Omental fat pad (tissue), 4 donors: ENCODE measurements around the gene IL17RD. TPM values are rescaled to one million over a fixed set of nuclear protein-coding genes. Genes with fewer than 3 reads are reported as not detected.

Experiments used
- ATAC-seq: fragments of 150-250 bp; one replicate; pipeline ENCODE4 v1.9.1; 2016; ENCODE audit warnings: mild to moderate bottlenecking, moderate library complexity; ENCODE audit not compliant: low FRiP score
- DNase-seq: peaks from one replicate; pipeline ENCODE4 v3.0.0-alpha.2; 2019; ENCODE audit warnings: low spot score
- CTCF ChIP-seq, 3 donors: fragments of 450-650 bp; IDR thresholded peaks; one replicate each; pipeline ENCODE4 v1.5.1; 2016 to 2017; ENCODE audit warnings: antibody characterized with exemption in 3 of 3, mild to moderate bottlenecking in 3 of 3, moderate library complexity in 2 of 3
- total RNA-seq, 4 donors: library from RNA; depleted of rRNA; stranded (reverse); fragments of >200 nt; gene quantifications; one replicate each; pipeline ENCODE4 v1.1.0, GENCODE V29; 2016

IL17RD gene
- total RNA-seq, 4 donors from 2014 or later = 4.9 to 13.2 (median 6.6) TPM

DNA sequence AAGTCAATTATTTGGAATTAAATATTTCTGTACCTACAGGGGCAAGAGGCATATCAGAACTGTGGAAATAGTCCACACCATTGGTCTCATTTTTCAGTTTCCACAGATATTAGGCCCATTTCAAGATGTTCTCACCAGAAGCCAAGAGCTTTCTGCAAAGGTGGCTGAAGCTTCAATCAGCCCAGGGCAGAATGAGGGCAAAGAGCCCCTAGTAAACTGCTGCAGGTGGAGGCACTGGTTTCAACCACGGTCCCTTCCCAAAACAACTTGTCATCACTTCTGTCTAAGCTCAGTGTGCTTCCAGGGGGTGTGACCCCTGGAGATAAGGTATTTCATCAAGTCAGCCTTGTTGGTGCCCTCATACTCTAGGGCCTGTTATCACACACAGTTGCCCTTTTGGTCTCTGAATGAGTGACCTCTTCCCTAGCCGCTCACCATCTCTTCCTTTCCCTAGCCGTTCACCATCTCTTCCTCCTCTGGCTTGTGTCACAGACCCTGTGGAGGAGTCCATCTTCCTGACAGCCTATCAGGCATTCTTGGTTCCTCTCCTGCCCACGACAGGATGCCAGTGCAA lies 21.2 kb downstream of the IL17RD start:
- DNase-seq = no peak
- no peak for ATAC-seq
- no peak for TF ChIP-seq CTCF (IDR thresholded peaks at IDR 0.05)

- ATAC-seq = no peak
- TF ChIP-seq CTCF (IDR thresholded peaks at IDR 0.05) = no peak
- DNase-seq = no peak
Observed at GRCh38 chr3:57142411-57142723, 22.8 kb downstream of the IL17RD start.

GRCh38 chr3:57141719-57142410 lies 23.3 kb downstream of the IL17RD start:
- ATAC-seq = no peak
- no peak for DNase-seq
- TF ChIP-seq CTCF (IDR thresholded peaks at IDR 0.05) = no peak

- ATAC-seq (no peak), DNase-seq (no peak)
- no peak for TF ChIP-seq CTCF (IDR thresholded peaks at IDR 0.05)
Observed at GRCh38 chr3:57140894-57141293, 24.3 kb downstream of the IL17RD start.

- TF ChIP-seq CTCF (IDR thresholded peaks at IDR 0.05) = no peak
- DNase-seq = no peak
Observed at GRCh38 chr3:57135964-57136719, 29.0 kb downstream of the IL17RD start.

GRCh38 chr3:57133157-57133556 lies 32.0 kb downstream of the IL17RD start:
- ATAC-seq (no peak), DNase-seq (no peak)
- TF ChIP-seq CTCF (IDR thresholded peaks at IDR 0.05) = no peak

More at GRCh38 chr3:57135964-57136719, 29.0 kb downstream of the IL17RD start:
- no peak for ATAC-seq
